Frontal cortex (tissue), 4 donors: ENCODE measurements around the gene CDCA3. TPM values are rescaled to one million over a fixed set of nuclear protein-coding genes. Genes with fewer than 3 reads are reported as not detected.

ENCODE experiments used
- DNase-seq, 2 donors: peaks; one replicate each; pipeline ENCODE4 v3.0.0; 2012; ENCODE audit warnings: low spot score in 2 of 2
- FAIRE-seq: peaks from 2 replicates; lab custom pipeline; 2012; peaks lifted over from hg19 to GRCh38; lab: Jason Lieb, UNC
- total RNA-seq: library from RNA; depleted of rRNA; stranded (reverse); fragments of >200 nt; gene quantifications from one replicate; pipeline ENCODE4 v1.2.3, GENCODE V29; 2014
- donor health status: control.
- donor health status: control.
- donor health status: control.

CDCA3 gene
- total RNA-seq, 1 donor from 2014 or later: 2.9 TPM

GRCh38 chr12:6858799-6859198, 7.7 kb upstream of the CDCA3 start:
- FAIRE-seq (no peak), DNase-seq (no peak)

GRCh38 chr12:6855322-6855721, 4.2 kb upstream of the CDCA3 start:
- DNase-seq: no peak
- FAIRE-seq: no peak

DNA sequence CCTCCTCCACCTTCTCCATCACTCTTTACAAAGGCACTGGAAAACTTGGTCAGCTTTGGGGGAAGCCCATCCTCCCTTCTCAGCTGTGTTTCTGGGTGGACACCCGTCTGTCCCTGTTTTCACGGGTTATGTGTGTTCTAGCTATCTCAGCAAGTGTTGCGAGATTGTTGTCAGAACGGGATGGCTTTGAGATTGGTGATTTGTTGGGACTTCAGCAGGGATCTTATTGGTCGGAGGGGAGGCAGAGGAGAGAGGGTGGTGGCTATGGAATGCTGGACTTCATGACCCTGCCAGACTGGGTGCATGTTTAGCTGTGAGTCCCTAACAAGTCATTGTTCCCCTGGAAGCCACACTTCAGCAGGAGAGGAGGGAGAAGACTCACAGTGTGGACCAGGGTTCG, 3.0 kb upstream of the CDCA3 start:
- DNase-seq (no peak), FAIRE-seq (no peak)

- DNase-seq (no peak), FAIRE-seq (no peak)
Observed at GRCh38 chr12:6853626-6854025, 2.5 kb upstream of the CDCA3 start.

- peak in 1 of 2 donors; percentile 60 for DNase-seq
- FAIRE-seq: no peak
Observed at GRCh38 chr12:6852651-6853354, 1.7 kb upstream of the CDCA3 start.

DNA sequence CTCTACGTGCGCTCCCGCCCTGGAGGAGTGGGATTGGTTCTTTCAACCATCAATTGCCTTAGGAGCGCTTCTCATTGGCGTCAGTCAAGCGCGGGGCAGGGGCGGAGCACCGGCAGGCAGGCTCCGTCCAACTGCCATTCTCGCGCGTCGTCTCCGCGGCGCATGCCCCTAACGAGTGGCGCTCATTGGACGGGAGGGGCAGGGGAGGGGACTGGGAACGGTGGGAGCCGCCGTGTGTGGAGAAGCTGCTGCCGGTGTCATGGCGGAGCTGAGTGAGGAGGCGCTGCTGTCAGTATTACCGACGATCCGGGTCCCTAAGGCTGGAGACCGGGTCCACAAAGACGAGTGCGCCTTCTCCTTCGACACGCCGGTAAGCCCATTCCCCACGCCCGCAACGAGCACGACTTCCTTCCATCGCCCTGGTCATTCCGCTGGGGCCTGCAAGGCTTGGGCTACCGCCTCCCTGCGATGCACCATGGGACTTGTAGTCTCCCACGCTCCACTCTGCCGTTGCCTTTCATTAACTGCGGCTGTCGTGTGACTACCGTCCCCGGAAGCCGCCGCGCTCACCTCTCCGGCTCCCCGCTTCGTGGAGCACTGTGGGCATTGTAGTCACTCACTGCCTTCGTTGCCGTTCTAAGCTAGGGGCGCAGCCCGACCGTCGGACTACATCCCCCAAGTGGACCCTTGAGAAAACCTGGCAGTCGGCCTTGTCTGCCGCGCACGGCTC, 1.0 kb upstream of the CDCA3 start, which contains the start of gene USP5:
TSS of gene USP5 (plus strand) at position 230 of the 730 bp plus-strand sequence. CDS start at position 260, 30 bp downstream.
- DNase-seq (peak; percentile 90 to 92), FAIRE-seq (peak; percentile 79)

- DNase-seq (no peak), FAIRE-seq (no peak)
Observed at GRCh38 chr12:6850796-6851152, 312 bp downstream of the CDCA3 start.

- FAIRE-seq (no peak), DNase-seq (no peak)
Observed at GRCh38 chr12:6849976-6850560, 1.0 kb downstream of the CDCA3 start.

- FAIRE-seq (no peak), DNase-seq (no peak)
Observed at GRCh38 chr12:6849427-6849826, 1.7 kb downstream of the CDCA3 start.

DNA sequence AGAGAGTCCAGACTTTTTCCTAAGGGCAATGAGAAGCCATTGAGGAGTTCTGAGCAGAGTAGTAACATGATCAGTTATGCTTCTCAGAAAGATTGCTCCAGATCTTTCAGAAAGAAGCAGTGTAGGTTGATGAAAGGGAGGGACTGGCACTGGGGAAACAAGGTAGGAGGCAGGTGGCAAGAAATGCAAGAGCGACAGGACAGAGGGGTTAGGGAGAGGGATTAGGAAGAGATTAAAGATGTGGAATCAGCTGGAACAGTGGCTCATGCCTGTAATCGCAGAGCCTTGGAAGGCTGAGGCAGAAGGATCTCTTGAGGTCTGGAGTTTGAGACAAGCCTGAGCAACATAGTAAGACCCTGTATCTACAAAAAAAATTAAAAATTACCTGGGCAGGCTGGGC, 3.4 kb downstream of the CDCA3 start:
- no peak for DNase-seq
- no peak for FAIRE-seq

- FAIRE-seq: no peak
- DNase-seq: no peak
Observed at GRCh38 chr12:6846316-6846869, 4.7 kb downstream of the CDCA3 start.

- no peak for FAIRE-seq
- no peak for DNase-seq
Observed at GRCh38 chr12:6845395-6845794, 5.7 kb downstream of the CDCA3 start.

DNA sequence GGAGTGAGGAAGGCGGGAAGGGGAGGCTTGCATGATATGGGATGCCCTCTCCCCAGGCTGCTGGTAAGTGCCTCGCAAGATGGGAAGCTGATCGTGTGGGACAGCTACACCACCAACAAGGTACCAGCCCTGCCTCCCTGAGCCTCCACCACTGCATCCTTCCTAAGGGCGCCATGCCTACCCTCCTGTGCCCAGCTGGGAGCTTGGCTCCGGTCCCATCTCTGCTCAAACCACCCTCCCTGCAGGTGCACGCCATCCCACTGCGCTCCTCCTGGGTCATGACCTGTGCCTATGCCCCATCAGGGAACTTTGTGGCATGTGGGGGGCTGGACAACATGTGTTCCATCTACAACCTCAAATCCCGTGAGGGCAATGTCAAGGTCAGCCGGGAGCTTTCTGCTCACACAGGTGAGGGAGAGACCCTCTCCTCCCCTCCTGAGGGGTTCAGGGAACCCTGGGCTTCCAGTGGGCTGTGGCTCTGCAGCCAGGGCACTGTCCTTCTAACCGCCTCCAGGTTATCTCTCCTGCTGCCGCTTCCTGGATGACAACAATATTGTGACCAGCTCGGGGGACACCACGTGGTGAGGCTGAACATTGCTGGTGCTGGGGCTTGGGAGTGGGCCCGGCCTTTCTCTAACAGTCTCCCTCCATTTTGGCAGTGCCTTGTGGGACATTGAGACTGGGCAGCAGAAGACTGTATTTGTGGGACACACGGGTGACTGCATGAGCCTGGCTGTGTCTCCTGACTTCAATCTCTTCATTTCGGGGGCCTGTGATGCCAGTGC, 7.8 kb downstream of the CDCA3 start:
- FAIRE-seq: no peak
- DNase-seq: no peak

GRCh38 chr12:6842075-6842474, 9.0 kb downstream of the CDCA3 start:
- DNase-seq: no peak
- no peak for FAIRE-seq

GRCh38 chr12:6840761-6841515, 10.1 kb downstream of the CDCA3 start, which contains the start of gene GNB3:
Gene GNB3 (plus strand): TSS chr12:6840925. CDS start chr12:6841288, 363 bp downstream.
- no peak for FAIRE-seq

DNA sequence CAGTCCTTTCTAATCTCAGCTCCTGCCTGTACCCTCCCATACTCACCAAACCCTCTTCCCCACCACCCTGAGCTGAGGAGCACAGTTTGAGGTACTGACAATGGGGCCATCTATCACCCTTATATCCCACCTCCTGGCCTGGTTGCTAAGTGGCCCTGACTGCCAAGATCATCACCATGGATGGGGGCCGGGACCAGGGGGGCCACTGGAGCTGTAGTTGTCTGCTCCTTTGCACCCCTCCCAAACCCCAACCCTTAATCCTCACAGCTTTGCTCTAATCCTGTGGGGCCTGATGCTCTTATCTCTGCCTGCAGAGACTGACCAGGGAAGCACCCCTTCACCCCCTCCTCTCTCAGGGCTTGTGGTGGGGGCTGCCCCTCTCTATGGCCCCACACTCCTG, 10.8 kb downstream of the CDCA3 start:
- no peak for FAIRE-seq
- DNase-seq: no peak

More at GRCh38 chr12:6840761-6841515, 10.1 kb downstream of the CDCA3 start, which contains the start of gene GNB3:
- DNase-seq: no peak

DNA sequence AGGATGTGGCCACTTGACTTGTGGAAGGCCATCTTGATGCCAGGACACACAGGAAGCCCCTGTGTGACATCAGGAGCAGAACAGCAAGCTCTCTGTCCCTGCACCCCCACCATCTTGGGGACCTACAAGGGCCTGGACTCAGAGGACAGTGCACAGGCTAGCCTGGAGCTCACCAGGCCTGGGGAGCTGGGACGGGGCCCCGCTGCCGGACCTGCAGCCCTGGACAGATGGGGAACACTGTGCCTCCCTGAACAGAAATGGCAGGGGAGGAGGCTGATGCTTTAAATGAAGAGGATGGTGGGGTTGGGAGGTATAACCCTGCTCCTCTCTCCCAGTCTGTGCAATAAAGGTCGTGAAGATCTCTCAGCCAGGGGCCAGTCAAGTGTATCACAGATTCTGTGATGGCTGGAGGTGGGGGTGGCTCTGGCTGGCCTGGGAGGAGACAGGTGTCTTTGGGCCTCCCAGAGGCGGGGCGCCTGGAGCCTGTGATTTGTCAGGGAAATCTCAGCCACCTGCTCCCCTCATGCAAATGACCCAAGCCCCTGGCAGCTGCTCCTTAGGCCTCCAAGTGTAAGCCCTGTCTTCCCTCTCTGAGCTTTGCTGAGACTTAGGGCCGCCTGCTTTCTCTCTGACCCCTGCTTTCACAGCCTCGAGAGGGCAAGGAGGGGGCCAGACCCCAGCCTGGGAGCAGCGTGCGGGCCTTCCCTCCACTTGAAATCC, 11.4 kb downstream of the CDCA3 start:
- FAIRE-seq (no peak), DNase-seq (no peak)

GRCh38 chr12:6838854-6839253, 12.2 kb downstream of the CDCA3 start:
- DNase-seq (no peak), FAIRE-seq (no peak)
